ENCODE results near the gene USF1.

Gene USF1

DNA sequence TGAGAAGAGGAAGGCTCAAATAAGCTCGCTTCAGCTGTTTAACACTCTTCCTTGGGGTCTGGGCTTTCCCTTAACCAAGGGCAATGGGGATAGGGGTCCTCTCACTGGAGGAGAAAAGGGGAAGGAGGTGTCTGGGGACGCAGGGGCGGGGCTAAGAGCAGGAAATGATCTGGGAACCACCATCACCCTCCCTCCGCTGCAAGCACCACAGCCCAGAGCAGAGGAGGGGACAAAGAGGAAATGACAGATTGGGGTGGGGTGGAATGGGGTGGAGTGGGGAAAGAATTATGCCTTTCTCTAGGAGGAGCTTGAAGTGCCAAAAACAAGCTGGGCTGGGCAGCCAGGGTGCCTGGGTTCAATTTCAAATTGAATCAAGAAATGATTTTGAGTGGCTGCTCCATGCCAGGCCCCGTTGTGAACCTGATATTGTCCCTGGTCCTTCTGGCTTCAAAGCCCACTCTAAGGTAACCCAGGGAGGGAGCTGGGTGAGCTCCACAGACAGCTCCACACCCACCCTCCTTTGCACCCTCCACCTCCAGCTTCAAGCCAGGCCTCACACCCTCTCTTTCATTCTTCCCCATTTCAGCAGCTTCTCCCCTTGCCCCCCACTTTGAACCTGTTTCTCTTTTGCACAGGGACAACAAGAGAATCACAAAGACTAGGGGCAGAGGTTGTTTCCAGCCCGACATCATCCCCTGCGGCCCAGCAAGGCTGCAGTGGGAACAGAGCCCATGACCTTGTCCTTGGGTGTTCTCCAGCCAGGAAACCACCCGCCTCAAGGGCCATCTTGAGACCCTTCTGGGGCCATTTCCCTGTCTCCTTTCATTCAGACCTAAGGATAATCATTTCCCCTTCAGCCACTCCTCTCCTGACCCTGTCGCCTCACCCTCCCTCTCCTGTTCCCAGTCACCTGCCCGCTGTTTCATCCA is 22.8 kb upstream of the USF1 start:
- TF ChIP-seq CTCF (IDR thresholded peaks at IDR 0.05), result no peak

- no peak for TF ChIP-seq CTCF (IDR thresholded peaks at IDR 0.05)
Measured at GRCh38 chr1:161066694-161067093, 20.9 kb upstream of the USF1 start.

GRCh38 chr1:161061419-161061818 is 15.6 kb upstream of the USF1 start:
- TF ChIP-seq CTCF (IDR thresholded peaks at IDR 0.05), result no peak

GRCh38 chr1:161059293-161059692 is 13.5 kb upstream of the USF1 start:
- no peak for TF ChIP-seq CTCF (IDR thresholded peaks at IDR 0.05)

DNA sequence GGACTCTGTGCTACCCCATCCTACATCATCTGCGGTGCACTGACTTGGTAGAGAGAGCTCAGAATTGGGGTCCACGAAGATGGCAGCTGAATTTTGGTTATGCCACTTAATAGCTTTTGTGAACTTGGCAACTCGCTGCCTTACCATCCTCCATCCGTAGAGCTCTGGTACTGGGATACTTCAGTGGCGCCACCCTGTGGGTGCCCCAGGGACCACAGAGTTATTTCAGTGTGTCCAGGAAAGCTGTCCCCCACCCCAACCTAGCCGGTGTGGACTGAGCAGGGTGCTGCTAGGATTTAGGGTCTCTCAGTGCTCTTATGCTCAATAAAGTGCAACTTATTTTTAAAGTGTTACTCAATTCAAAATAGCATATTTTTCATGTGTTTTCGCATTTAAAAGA is 9.0 kb upstream of the USF1 start:
- TF ChIP-seq CTCF (IDR thresholded peaks at IDR 0.05), result no peak

DNA sequence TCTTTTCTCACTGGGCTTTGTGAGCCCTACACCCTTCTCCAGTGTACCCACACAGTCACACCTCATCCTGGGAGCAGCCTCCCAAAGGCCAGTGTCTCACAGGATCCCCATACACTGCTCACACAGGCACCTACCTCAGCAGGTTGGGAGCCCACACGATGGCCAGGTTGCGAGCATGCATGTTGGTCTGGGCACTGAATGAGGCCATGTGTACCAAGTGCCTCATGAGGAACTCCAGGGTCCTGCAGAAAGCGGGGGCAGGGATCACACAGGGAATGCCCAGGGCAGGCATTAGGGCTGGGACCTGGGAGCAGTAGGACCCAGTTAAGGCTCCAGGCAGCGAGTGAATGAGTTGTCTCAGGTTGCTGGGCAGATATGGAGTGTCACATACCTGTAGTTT is 8.5 kb upstream of the USF1 start:
- TF ChIP-seq CTCF (IDR thresholded peaks at IDR 0.05), result no peak

- no peak for TF ChIP-seq CTCF (IDR thresholded peaks at IDR 0.05)
Measured at GRCh38 chr1:161052899-161053298, 7.1 kb upstream of the USF1 start.
